Dedifferentiated amniotic fluid mesenchymal stem cell (primary cell): ENCODE results near the gene BMP2K.

Experiments
- DNase-seq: peaks from one replicate; pipeline ENCODE4 v3.0.0-alpha.2; 2016; ENCODE audit errors: extremely low spot score

The BMP2K gene

GRCh38 chr4:78776079-78776728, at the start of gene BMP2K:
Gene BMP2K (plus strand): TSS chr4:78776350. CDS start chr4:78776544, 194 bp downstream.
- DNase-seq: peak; percentile 48

GRCh38 chr4:78726546-78726945, 49.6 kb upstream of the BMP2K start:
- no peak for DNase-seq

- DNase-seq: no peak
Observed at GRCh38 chr4:78732332-78733104, 43.6 kb upstream of the BMP2K start.

- DNase-seq: no peak
Observed at GRCh38 chr4:78734441-78735162, 41.5 kb upstream of the BMP2K start.

- no peak for DNase-seq
Observed at GRCh38 chr4:78735697-78736096, 40.5 kb upstream of the BMP2K start.

GRCh38 chr4:78737035-78737434, 39.1 kb upstream of the BMP2K start:
- DNase-seq: no peak

GRCh38 chr4:78737973-78738372, 38.2 kb upstream of the BMP2K start:
- DNase-seq: no peak

- DNase-seq: no peak
Observed at GRCh38 chr4:78742300-78742699, 33.9 kb upstream of the BMP2K start.

GRCh38 chr4:78747475-78747922, 28.7 kb upstream of the BMP2K start:
- DNase-seq: peak; percentile 48

GRCh38 chr4:78748381-78748780, 27.8 kb upstream of the BMP2K start:
- DNase-seq: no peak

GRCh38 chr4:78749258-78749971, 26.7 kb upstream of the BMP2K start:
- no peak for DNase-seq

- DNase-seq: no peak
Observed at GRCh38 chr4:78749972-78750727, 26.0 kb upstream of the BMP2K start.

GRCh38 chr4:78753091-78753490, 23.1 kb upstream of the BMP2K start:
- DNase-seq: no peak

GRCh38 chr4:78754872-78755271, 21.3 kb upstream of the BMP2K start:
- no peak for DNase-seq

- no peak for DNase-seq
Observed at GRCh38 chr4:78756137-78756536, 20.0 kb upstream of the BMP2K start.

- DNase-seq: no peak
Observed at GRCh38 chr4:78756776-78757175, 19.4 kb upstream of the BMP2K start.

GRCh38 chr4:78757574-78757973, 18.6 kb upstream of the BMP2K start:
- no peak for DNase-seq

GRCh38 chr4:78758085-78758484, 18.1 kb upstream of the BMP2K start:
- no peak for DNase-seq

- no peak for DNase-seq
Observed at GRCh38 chr4:78762529-78762928, 13.6 kb upstream of the BMP2K start.

- no peak for DNase-seq
Observed at GRCh38 chr4:78763251-78763650, 12.9 kb upstream of the BMP2K start.

- DNase-seq: no peak
Observed at GRCh38 chr4:78763763-78764387, 12.3 kb upstream of the BMP2K start.
